IgD-negative memory B cell (primary cell): ENCODE data around the gene CXCL16. TPM values are rescaled to one million over a fixed set of nuclear protein-coding genes. Genes with fewer than 3 reads are reported as not detected.

ENCODE experiments used
- H3K27ac Mint-ChIP-seq, 3 donors: one replicate each; pipeline ENCODE4 v1.8.0; 2020 to 2022; ENCODE audit warnings: mild to moderate bottlenecking in 3 of 3, mixed read lengths in 3 of 3, moderate library complexity in 1 of 3
- H3K27me3 Mint-ChIP-seq: one replicate; pipeline ENCODE4 v1.8.0; 2021; ENCODE audit warnings: mixed read lengths
- H3K36me3 Mint-ChIP-seq: one replicate; pipeline ENCODE4 v1.8.0; 2020; ENCODE audit warnings: mild to moderate bottlenecking, mixed read lengths
- H3K4me1 Mint-ChIP-seq, 3 donors: one replicate each; pipeline ENCODE4 v1.8.0; 2020 to 2022; ENCODE audit warnings: mixed read lengths in 3 of 3, mild to moderate bottlenecking in 1 of 3
- H3K4me3 Mint-ChIP-seq, 4 donors: one replicate each; pipeline ENCODE4 v1.8.0; 2020 to 2022; ENCODE audit warnings: mild to moderate bottlenecking in 4 of 4, mixed read lengths in 4 of 4, moderate library complexity in 3 of 4
- H3K9me3 Mint-ChIP-seq, 3 donors: one replicate each; pipeline ENCODE4 v1.8.0; 2020 to 2021; ENCODE audit warnings: mixed read lengths in 3 of 3, mild to moderate bottlenecking in 1 of 3
- polyA plus RNA-seq: library from polyadenylated mRNA; unstranded; fragments of 300-500 nt; fragmentation: Illumina TruSeq; gene quantifications from one replicate; pipeline ENCODE4 v1.2.3, GENCODE V29; 2021

CXCL16 gene
- polyA plus RNA-seq, 1 donor from 2014 or later, result 17.7 TPM

DNA sequence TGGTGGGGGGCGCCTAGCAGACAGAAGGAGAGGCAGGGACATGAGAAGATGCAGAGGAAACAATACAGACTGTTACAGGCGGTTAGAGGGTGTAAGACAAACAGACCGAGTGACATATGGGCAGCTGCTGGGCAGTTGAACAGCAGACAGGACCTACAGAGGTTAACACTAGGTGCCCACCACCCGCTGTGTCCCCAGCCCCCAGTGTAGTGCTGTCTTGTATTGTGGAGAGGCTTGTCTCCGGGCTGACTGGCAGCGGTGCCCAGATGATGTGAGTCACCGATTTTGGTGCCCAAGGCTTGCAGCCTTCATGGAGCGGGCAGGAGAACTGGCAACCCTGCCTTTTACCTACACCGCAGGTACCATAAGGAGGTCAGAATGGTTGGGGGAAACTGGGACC is 2.4 kb upstream of the CXCL16 start:
- Mint-ChIP-seq H3K4me3 (peak overlapping the region in 2 of 4 donors; percentile 48 to 74), H3K27me3 (peaks cover 14% of the 10 kb centered on the region)

DNA sequence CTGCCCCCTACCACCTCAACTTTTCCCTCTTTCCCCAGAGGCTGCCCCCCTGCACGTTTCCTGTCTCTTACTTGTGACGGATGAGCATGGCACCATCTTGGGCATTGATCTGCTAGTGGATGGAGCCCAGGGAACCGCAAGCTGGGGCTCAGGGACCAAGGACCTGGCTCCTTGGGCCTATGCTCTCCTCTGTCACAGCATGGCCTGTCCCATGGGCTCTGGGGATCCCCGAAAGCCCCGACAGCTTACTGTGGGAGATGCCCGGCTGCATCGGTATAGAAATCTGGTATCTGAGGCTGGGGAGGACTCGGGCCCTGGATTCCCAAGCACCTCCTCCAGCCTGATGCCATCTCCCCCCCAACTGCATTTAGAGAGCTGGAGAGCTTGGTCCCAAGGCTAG is 1.8 kb upstream of the CXCL16 start:
- no peaks in the 10 kb centered on the region for H3K36me3 Mint-ChIP-seq
- H3K4me3 Mint-ChIP-seq, result peak overlapping the region in 2 of 4 donors; percentile 55 to 74
- no peaks in the 10 kb centered on the region for H3K9me3 Mint-ChIP-seq
- no peak overlapping the region for H3K27ac Mint-ChIP-seq
- H3K4me1 Mint-ChIP-seq, result peaks cover 8 to 15% (median 13%) of the 10 kb centered on the region in 3 donors
- H3K27me3 Mint-ChIP-seq, result peaks cover 11% of the 10 kb centered on the region

More for the DNA sequence above, 2.4 kb upstream of the CXCL16 start:
- Mint-ChIP-seq H3K36me3 (no peaks in the 10 kb centered on the region), H3K4me1 (peaks cover 6 to 16% (median 12%) of the 10 kb centered on the region in 3 donors), H3K27ac (peak overlapping the region in 1 of 3 donors; percentile 32), H3K9me3 (no peaks in the 10 kb centered on the region)

DNA sequence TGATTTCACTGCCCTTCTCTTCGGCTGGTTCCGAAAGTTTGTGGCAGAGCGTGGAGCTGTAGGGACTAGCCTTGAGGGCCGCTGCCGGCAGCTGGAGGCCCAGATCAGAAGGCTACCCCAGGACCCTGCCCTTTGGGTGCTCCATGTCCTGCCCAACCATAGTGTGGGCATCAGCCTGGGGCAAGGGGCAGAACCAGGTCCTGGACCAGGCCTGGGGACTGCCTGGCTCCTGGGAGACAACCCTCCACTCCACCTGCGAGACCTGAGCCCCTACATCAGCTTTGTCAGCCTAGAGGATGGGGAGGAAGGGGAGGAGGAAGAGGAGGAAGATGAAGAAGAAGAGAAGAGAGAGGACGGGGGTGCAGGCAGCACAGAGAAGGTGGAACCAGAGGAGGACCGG is 856 bp upstream of the CXCL16 start:
- H3K36me3 Mint-ChIP-seq, result no peaks in the 10 kb centered on the region
- H3K4me1 Mint-ChIP-seq, result peaks cover 8 to 19% (median 16%) of the 10 kb centered on the region in 3 donors
- H3K27ac Mint-ChIP-seq, result peak overlapping the region in 2 of 3 donors; percentile 85 to 86
- no peaks in the 10 kb centered on the region for H3K9me3 Mint-ChIP-seq
- H3K27me3 Mint-ChIP-seq, result peaks cover 10% of the 10 kb centered on the region
- H3K4me3 Mint-ChIP-seq, result peak overlapping the region; percentile 78 to 95 (median 88)

DNA sequence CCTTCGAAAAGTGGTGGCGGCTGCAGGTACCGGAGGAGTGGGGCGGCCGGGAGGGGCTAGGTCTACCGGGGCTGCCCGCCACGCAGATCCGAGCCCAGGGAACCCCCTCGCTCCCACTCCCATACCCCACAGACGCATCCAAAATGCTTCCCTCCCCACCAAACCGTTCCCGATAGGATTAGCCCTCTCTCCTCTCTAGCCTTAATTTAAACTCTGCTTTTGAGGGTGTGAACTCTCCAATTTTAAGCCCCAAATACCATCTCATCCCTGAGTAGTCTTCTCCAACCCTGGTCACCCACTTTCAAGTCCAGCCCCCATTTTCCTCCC is 260 bp upstream of the CXCL16 start:
- no peaks in the 10 kb centered on the region for H3K9me3 Mint-ChIP-seq
- peak overlapping the region; percentile 78 to 95 (median 88) for H3K4me3 Mint-ChIP-seq
- H3K27ac Mint-ChIP-seq, result peak overlapping the region in 2 of 3 donors; percentile 85 to 86
- H3K27me3 Mint-ChIP-seq, result peaks cover 6% of the 10 kb centered on the region
- H3K4me1 Mint-ChIP-seq, result peaks cover 5 to 22% (median 19%) of the 10 kb centered on the region in 3 donors
- no peaks in the 10 kb centered on the region for H3K36me3 Mint-ChIP-seq

DNA sequence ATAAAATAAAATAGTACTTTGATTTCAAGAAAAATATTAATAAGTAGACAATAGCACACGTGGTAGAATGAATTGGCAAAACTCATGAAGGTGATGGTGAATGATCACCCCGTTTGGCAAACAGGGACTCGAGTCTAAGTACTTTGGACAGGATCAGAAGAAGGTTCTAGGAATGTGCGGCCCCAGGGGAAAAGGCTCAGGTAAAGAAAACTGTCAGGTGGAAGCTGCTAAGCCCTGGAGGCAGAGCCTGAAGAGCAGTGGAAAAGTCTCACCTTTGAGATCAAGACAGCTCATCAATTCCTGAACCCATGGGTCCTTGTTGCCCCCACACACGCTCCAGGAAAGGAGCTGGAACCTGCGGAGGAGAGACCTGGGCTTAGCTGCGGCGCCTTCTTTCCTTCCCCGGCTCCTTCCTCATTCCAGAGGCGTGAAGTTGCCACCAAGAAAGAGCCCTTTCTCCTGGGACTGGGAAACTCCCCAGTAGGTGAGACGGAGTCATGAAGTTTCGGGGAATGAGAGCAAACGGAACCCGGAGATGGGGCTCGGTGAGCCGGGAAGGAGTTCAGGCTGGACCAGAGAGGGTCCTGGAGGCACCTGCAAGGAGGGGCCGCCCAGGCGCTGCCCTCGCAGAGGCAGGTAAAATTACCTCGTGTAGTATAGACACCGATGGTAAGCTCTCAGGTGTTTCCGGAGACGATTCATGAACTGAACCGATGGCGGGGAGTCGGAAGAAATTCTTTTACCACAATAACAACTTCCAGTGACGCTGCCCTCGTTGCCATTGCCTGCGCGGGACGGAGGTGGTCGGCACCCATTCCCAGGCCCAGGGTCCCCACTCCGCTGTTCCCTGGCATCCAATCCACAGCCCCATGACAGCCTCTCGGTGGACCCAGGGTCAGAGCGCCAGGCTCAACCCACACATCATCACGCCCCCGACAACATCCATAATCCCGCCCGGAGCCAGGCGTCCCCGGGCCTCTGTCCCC is 1.3 kb downstream of the CXCL16 start:
- Mint-ChIP-seq H3K27ac (peak overlapping the region; percentile 84 to 97 (median 96)), H3K27me3 (peaks cover 1% of the 10 kb centered on the region), H3K9me3 (no peaks in the 10 kb centered on the region), H3K36me3 (peaks cover 1% of the 10 kb centered on the region), H3K4me1 (peaks cover 12 to 33% (median 22%) of the 10 kb centered on the region in 3 donors), H3K4me3 (peak overlapping the region; percentile 86 to 97 (median 94))

DNA sequence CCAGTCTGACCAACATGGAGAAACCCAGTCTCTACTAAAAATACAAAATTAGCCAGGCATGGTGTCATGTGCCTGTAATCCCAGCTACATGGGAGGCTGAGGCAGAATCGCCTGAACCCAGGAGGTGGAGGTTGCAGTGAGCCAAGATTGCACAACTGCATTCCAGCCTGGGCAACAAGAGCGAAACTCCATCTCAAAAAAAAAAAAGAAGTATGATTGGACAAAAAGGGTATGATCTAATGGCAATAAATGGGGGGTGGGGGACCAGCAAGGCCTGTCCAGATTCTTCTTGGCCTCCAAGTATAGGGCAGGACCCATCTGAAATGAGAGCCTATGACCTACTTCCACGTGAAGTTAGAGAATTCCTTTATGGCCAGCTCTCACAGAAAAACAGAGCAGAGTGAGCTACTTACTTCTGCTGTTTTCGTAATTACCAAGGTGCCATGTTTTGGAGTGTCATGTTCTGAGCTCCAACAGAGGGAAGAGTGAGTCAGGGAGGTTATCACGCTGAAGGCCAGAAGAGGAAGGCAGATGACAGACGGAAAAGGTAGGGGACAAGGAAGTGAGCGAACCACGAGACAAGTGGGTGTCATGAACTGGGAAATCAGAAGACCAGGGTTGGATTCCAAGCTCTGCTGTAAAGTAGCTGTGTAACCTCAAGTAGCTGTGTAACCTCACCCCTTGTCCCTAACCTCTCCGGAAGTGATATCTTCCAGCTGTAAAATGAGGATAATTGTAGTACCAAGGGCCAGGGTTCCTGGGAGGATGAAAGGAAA is 3.7 kb downstream of the CXCL16 start:
- H3K4me1 Mint-ChIP-seq, result peaks cover 24 to 46% (median 31%) of the 10 kb centered on the region in 3 donors
- H3K4me3 Mint-ChIP-seq, result peak overlapping the region in 3 of 4 donors; percentile 13 to 28 (median 20)
- H3K27me3 Mint-ChIP-seq, result no peaks in the 10 kb centered on the region
- H3K27ac Mint-ChIP-seq, result peak overlapping the region; percentile 43 to 72 (median 59)
- H3K36me3 Mint-ChIP-seq, result peaks cover 2% of the 10 kb centered on the region
- H3K9me3 Mint-ChIP-seq, result no peaks in the 10 kb centered on the region

DNA sequence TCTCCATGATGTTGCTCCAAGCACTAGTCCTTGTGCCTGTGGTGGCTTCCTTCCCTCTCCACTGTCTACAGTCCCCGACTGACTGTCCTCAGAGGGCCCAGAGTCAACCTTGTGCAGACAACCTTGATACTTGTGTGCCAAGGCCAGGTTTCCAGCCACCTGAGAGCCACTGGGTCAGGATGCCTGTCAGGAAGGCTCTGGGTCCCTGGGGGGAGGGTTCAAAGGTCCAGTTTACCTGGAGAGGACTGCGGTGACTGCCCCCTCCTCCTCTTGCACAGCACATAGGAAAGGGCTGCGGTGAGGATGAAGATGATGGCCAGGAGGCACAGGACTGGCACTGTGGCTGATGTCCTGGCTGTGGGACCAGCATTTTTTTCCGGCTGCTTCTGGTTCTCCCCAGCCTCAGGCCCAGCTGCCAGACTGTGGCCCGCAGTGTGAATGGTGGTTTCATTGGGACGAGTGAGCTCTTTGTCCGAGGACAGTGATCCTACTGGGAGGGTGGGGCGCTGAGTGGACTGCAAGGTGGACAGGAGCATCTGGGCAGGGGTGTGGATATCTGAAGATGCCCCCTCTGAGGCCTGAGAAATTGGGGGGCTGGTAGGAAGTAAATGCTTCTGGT is 4.8 kb downstream of the CXCL16 start:
- H3K4me3 Mint-ChIP-seq, result peak overlapping the region in 1 of 4 donors; percentile 20
- H3K27me3 Mint-ChIP-seq, result no peaks in the 10 kb centered on the region
- H3K4me1 Mint-ChIP-seq, result peaks cover 22 to 46% (median 28%) of the 10 kb centered on the region in 3 donors
- H3K9me3 Mint-ChIP-seq, result no peaks in the 10 kb centered on the region
- H3K36me3 Mint-ChIP-seq, result peaks cover 2% of the 10 kb centered on the region
- peak overlapping the region in 2 of 3 donors; percentile 43 to 94 for H3K27ac Mint-ChIP-seq

DNA sequence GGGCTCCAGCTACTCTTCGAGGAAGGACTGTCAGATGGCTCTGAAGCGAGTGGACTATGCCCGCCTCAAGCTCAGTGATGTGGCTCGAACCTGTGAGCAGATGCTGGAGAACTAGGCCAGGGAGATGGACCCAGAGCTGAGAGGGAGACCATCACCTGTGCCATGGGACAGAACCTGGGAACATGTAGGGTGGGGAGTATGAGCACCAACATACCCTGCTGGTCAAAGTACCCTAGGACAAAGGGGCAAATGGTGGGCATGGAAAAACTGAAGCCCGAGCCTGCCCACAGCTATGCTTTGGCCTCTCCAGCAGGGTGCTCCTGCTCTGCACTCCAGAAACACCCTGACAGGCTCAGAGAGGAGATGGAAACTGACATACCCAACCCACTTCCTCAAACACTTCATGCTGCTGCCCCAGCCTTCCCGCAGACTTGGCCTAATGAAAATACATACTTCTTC is 6.6 kb downstream of the CXCL16 start:
- H3K4me1 Mint-ChIP-seq, result peaks cover 20 to 40% (median 22%) of the 10 kb centered on the region in 3 donors
- peaks cover 2% of the 10 kb centered on the region for H3K36me3 Mint-ChIP-seq
- H3K9me3 Mint-ChIP-seq, result no peaks in the 10 kb centered on the region
- H3K27me3 Mint-ChIP-seq, result no peaks in the 10 kb centered on the region
- H3K27ac Mint-ChIP-seq, result peak overlapping the region; percentile 70 to 94 (median 92)
- H3K4me3 Mint-ChIP-seq, result peak overlapping the region; percentile 41 to 89 (median 74)

DNA sequence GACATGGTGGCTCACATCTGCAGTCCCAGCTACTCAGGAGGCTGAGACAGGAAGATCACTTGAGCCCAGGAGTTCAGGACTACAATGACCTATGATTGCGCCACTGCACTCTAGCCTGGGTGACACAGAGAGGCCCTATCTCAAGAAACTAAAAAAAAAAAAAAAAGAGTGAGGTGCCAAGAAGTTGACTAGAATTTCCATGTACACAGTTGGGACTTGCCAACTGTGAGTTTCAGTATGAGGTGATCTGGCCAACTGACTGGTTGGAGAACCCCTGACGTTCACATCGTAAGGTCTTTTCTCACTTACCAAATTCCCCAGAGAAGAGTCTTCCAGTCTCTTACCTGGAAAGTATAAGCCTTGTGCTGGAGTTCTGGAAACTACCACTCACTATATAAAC is 11.6 kb downstream of the CXCL16 start:
- Mint-ChIP-seq H3K4me3 (peak overlapping the region in 1 of 4 donors; percentile 12), H3K27me3 (no peaks in the 10 kb centered on the region), H3K4me1 (peaks cover 15 to 20% (median 18%) of the 10 kb centered on the region in 3 donors), H3K9me3 (no peaks in the 10 kb centered on the region), H3K27ac (no peak overlapping the region), H3K36me3 (no peaks in the 10 kb centered on the region)

DNA sequence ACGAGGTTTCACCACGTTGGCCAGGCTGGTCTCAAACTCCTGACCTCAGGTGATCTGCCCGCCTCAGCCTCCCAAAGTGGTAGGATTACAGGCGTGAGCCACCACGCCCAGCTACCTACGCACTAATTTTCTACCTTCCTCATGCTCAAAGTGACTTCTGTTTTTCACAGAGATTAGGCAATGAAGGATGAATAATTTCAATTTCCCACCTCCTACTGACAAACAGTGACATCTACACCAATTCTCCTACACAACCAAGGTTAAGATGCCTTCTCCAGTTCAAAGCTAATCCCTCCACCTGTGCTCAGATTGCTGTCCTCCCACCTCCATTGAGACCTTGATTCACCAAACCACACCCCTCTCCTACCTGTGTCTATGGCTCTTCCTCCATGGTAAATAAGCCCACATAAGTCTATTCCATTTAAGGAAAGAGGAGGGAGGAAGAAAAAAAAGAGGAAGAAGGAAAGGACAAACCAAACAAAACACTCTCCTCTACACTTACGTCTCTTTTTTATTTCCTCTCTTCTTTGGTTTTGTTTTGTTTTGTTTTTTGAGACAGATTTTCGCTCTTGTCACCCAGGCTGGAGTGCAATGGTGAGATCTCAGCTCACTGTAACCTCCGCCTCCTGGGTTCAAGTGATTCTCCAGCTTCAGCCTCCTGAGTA is 13.9 kb downstream of the CXCL16 start:
- Mint-ChIP-seq H3K4me1 (peaks cover 13 to 16% (median 14%) of the 10 kb centered on the region in 3 donors), H3K4me3 (peak overlapping the region in 1 of 4 donors; percentile 37), H3K27me3 (no peaks in the 10 kb centered on the region), H3K9me3 (no peaks in the 10 kb centered on the region), H3K27ac (peak overlapping the region in 1 of 3 donors; percentile 40), H3K36me3 (no peaks in the 10 kb centered on the region)

DNA sequence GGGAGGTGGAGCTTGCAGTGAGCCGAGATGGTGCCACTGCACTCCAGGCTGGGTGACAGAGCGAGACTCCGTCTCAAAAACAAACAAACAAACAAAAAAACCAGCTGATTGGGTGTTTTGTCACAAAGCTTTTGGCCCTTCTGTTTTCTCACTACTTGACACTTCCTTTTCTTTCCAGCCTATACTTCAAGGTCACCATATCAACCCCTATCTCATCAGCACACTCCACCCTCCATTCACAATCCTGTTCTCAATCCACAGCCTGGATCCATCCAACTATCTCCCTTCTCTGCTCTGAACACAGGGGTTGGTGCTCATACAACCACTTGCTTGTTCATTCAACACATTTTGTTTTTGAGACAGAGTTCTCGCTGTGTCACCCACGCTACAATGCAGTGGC is 15.1 kb downstream of the CXCL16 start:
- Mint-ChIP-seq H3K27me3 (no peaks in the 10 kb centered on the region), H3K36me3 (no peaks in the 10 kb centered on the region), H3K4me3 (no peak overlapping the region), H3K27ac (no peak overlapping the region), H3K9me3 (no peaks in the 10 kb centered on the region), H3K4me1 (peaks cover 12 to 14% (median 13%) of the 10 kb centered on the region in 3 donors)

DNA sequence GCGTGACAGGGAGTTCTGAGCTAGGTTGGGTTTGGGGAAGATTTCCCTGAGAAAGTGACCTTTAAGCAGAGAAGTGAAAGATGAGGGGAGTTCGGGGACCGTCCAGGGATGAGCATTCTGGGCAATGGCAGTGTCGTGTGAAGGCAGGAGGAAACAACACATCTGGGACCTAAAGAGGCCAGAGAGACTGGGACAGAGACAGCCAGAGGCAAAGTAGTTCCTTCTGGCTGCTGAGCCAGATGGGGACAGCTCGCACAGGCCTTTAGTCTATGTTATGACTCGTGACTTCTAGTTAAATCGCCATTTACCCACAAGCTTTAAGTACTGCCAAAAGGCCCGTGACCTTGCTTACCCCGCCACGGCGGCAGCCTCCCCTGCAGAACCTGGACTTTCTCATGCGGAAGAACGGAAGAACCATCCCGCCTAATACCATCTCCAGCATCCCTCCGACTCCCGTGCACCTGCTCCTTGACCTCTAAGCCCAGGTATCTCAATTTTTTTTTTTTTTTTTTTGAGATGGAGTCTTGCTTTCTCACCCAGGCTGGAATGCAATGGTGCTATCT is 17.0 kb downstream of the CXCL16 start:
- Mint-ChIP-seq H3K36me3 (no peaks in the 10 kb centered on the region), H3K27me3 (no peaks in the 10 kb centered on the region), H3K9me3 (no peaks in the 10 kb centered on the region), H3K4me1 (peaks cover 12 to 14% (median 13%) of the 10 kb centered on the region in 3 donors), H3K4me3 (peak overlapping the region in 1 of 4 donors; percentile 16), H3K27ac (peak overlapping the region in 1 of 3 donors; percentile 43)

DNA sequence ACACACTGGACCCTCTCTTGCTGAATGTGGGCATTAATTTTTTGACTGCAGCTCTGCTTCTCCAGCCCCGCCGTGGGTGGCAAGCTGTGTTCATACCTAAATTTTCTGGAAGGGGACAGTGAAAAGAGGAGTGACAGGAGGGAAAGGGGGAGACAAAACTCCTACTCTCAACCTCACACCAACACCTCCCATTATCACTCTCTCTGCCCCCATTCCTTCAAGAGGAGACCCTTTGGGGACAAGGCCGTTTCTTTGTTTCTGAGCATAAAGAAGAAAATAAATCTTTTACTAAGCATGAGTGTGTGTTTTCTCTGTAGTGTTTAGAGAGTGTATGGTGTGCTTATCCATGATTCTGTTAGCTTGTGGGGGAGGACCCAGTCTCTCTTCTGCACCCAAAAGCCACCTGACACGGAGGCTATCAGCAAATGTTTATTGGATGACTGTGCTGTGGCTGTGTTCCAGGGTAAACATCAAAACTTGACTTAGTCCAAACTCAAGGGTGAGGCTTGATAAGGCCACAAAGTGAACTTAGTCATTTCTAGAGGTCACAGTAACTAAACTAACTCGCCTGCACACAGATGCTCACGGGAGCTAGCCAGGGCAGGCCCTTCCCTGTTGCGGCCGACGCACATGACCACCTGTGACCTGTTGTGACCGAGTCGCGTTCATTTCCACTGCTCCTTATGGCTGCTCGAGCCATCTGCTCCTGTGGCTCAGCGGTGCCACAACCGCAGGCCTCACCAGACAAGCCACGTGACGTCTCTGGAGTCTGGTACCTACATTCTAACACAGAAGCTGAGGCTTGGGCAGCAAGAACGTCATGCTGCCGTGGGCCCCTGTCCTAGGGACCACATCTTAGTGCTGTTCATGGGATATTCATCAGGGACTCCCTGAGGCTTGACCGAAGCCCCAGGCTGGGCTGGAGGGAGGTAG is 18.3 kb downstream of the CXCL16 start:
- peak overlapping the region; percentile 73 to 87 (median 76) for H3K27ac Mint-ChIP-seq
- no peaks in the 10 kb centered on the region for H3K27me3 Mint-ChIP-seq
- peak overlapping the region in 1 of 4 donors; percentile 30 for H3K4me3 Mint-ChIP-seq
- peaks cover 11 to 12% (median 11%) of the 10 kb centered on the region in 3 donors for H3K4me1 Mint-ChIP-seq
- no peaks in the 10 kb centered on the region for H3K9me3 Mint-ChIP-seq
- no peaks in the 10 kb centered on the region for H3K36me3 Mint-ChIP-seq
